ENCODE measurements around the gene IRGC.

DNA sequence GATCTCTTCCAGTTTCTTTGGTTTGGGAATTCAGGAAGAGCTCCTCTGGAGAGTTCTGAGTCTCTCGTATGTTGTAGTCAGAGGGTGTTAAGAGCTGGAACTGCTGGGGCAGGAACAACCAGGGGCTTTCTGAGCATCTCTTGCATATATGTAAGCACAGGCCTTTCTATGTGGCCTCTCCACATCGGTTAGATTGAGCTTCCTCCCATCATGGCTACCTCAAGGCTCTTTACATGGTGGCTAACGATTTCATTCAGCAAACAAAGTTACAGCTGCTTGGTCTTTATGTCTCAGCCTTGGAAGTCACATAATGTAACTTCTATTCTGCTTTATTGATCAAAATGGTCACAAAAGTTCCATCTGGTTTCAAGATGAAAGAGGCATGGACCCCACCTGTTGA, 25.4 kb upstream of the IRGC start:
- TF ChIP-seq, protein P1, sequence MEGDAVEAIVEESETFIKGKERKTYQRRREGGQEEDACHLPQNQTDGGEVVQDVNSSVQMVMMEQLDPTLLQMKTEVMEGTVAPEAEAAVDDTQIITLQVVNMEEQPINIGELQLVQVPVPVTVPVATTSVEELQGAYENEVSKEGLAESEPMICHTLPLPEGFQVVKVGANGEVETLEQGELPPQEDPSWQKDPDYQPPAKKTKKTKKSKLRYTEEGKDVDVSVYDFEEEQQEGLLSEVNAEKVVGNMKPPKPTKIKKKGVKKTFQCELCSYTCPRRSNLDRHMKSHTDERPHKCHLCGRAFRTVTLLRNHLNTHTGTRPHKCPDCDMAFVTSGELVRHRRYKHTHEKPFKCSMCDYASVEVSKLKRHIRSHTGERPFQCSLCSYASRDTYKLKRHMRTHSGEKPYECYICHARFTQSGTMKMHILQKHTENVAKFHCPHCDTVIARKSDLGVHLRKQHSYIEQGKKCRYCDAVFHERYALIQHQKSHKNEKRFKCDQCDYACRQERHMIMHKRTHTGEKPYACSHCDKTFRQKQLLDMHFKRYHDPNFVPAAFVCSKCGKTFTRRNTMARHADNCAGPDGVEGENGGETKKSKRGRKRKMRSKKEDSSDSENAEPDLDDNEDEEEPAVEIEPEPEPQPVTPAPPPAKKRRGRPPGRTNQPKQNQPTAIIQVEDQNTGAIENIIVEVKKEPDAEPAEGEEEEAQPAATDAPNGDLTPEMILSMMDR (IDR thresholded peaks at IDR 0.05), result no peak
- TF ChIP-seq POLR2AphosphoS5 (IDR thresholded peaks at IDR 0.05) (no peak), POLR2A (IDR thresholded peaks at IDR 0.05) (no peak)
